ENCODE results near the gene MICU1.

Gene MICU1

GRCh38 chr10:72630144-72630543, 4.3 kb upstream of the MICU1 start:
- H3K4me3 ChIP-seq (ENCODE audit: low read depth, low read length) = no peak overlapping the region

GRCh38 chr10:72626444-72626754, 520 bp upstream of the MICU1 start:
- peak overlapping the region; percentile 99 for H3K4me3 ChIP-seq (ENCODE audit: low read depth, low read length)
- no peak for TF ChIP-seq CTCF (IDR thresholded peaks at IDR 0.05; ENCODE audit: control insufficient read depth, extremely low read depth, insufficient read depth)
- DNase-seq (ENCODE audit: low read depth) = no peak

More at GRCh38 chr10:72630144-72630543, 4.3 kb upstream of the MICU1 start:
- peak; percentile 88 for DNase-seq (ENCODE audit: low read depth)
- TF ChIP-seq CTCF (IDR thresholded peaks at IDR 0.05; ENCODE audit: control insufficient read depth, extremely low read depth, insufficient read depth) = no peak

GRCh38 chr10:72625276-72625607, 637 bp downstream of the MICU1 start:
- TF ChIP-seq CTCF (IDR thresholded peaks at IDR 0.05; ENCODE audit: control insufficient read depth, extremely low read depth, insufficient read depth) = no peak
- DNase-seq (ENCODE audit: low read depth) = no peak

GRCh38 chr10:72622271-72622670, 3.6 kb downstream of the MICU1 start:
- no peak for TF ChIP-seq CTCF (IDR thresholded peaks at IDR 0.05; ENCODE audit: control insufficient read depth, extremely low read depth, insufficient read depth)
- no peak overlapping the region for H3K4me3 ChIP-seq (ENCODE audit: low read depth, low read length)
- DNase-seq (ENCODE audit: low read depth) = no peak

More at GRCh38 chr10:72625276-72625607, 637 bp downstream of the MICU1 start:
- H3K4me3 ChIP-seq (ENCODE audit: low read depth, low read length) = peak overlapping the region; percentile 99

- no peak for TF ChIP-seq CTCF (IDR thresholded peaks at IDR 0.05; ENCODE audit: control insufficient read depth, extremely low read depth, insufficient read depth)
- no peak overlapping the region for H3K4me3 ChIP-seq (ENCODE audit: low read depth, low read length)
- no peak for DNase-seq (ENCODE audit: low read depth)
Measured at GRCh38 chr10:72616716-72617115, 9.2 kb downstream of the MICU1 start.

GRCh38 chr10:72615970-72616369, 9.9 kb downstream of the MICU1 start:
- no peak for DNase-seq (ENCODE audit: low read depth)
- no peak for TF ChIP-seq CTCF (IDR thresholded peaks at IDR 0.05; ENCODE audit: control insufficient read depth, extremely low read depth, insufficient read depth)
- no peak overlapping the region for H3K4me3 ChIP-seq (ENCODE audit: low read depth, low read length)

- peak; percentile 32 for DNase-seq (ENCODE audit: low read depth)
- TF ChIP-seq CTCF (IDR thresholded peaks at IDR 0.05; ENCODE audit: control insufficient read depth, extremely low read depth, insufficient read depth) = no peak
Measured at GRCh38 chr10:72612203-72612826, 13.6 kb downstream of the MICU1 start.

More at GRCh38 chr10:72612203-72612826, 13.6 kb downstream of the MICU1 start:
- no peak overlapping the region for H3K4me3 ChIP-seq (ENCODE audit: low read depth, low read length)

All from LNCaP clone FGC (cell line).